Kidney (tissue), 14 donors: ENCODE data around the gene OR52L1. TPM values are rescaled to one million over a fixed set of nuclear protein-coding genes. Genes with fewer than 3 reads are reported as not detected.
"Not testable (repeated sequence)": the region's sequence is repeated elsewhere in the genome, so short reads cannot be mapped to it uniquely, and the experiment has no call there.

Source experiments
- DNase-seq, 5 donors: peaks; one replicate each; pipeline ENCODE4 v3.0.0-alpha.2; 2013 to 2020
- FAIRE-seq: peaks from 2 replicates; lab custom pipeline; 2012; peaks lifted over from hg19 to GRCh38; lab: Jason Lieb, UNC
- H3K27ac ChIP-seq, 2 donors: one replicate each; pipeline ENCODE4 v1.7.0; 2013; ENCODE audit warnings: low read depth in 2 of 2, low read length in 2 of 2, inconsistent platforms in 1 of 2
- H3K27me3 ChIP-seq: one replicate; pipeline ENCODE4 v1.7.1; 2013; ENCODE audit warnings: low read length, inconsistent platforms; ENCODE audit not compliant: control insufficient read depth, insufficient read depth
- H3K36me3 ChIP-seq, 3 donors: one replicate each; pipeline versions ENCODE4 v1.7.0 to v1.7.1; 2013; ENCODE audit warnings: low read length in 3 of 3, control low read depth in 1 of 3, inconsistent platforms in 1 of 3; ENCODE audit not compliant: insufficient read depth in 3 of 3, control insufficient read depth in 2 of 3
- H3K4me1 ChIP-seq, 3 donors: one replicate each; pipeline versions ENCODE4 v1.7.0 to v1.7.1; 2013; ENCODE audit warnings: low read length in 3 of 3, inconsistent platforms in 1 of 3, low read depth in 1 of 3; ENCODE audit not compliant: control insufficient read depth in 2 of 3, insufficient read depth in 2 of 3
- H3K4me3 ChIP-seq, 3 donors: one replicate each; pipeline versions ENCODE4 v1.7.0 to v1.8.1; 2013; ENCODE audit warnings: low read length in 3 of 3, control low read depth in 1 of 3, inconsistent platforms in 1 of 3
- H3K9ac ChIP-seq, 3 donors: one replicate each; pipeline versions ENCODE4 v1.7.0 to v1.7.1; 2013; ENCODE audit warnings: low read length in 3 of 3, control low read depth in 1 of 3, inconsistent platforms in 1 of 3
- H3K9me3 ChIP-seq, 3 donors: one replicate each; pipeline versions ENCODE4 v1.7.0 to v1.7.1; 2013; ENCODE audit warnings: low read length in 3 of 3, control low read depth in 1 of 3, inconsistent platforms in 1 of 3; ENCODE audit not compliant: control insufficient read depth in 2 of 3, insufficient read depth in 1 of 3
- CTCF ChIP-seq: IDR thresholded peaks from 3 replicates; pipeline ENCODE4 v1.5.1; 2012; ENCODE audit warnings: mild to moderate bottlenecking, moderate library complexity, borderline replicate concordance; ENCODE audit not compliant: insufficient read depth; ENCODE audit errors: extremely low read depth
- intact Hi-C: fragments of 100-400 bp; cut with DNase I; formaldehyde crosslinking; loops from one replicate; pipeline ENCODE4 v1.11.1; 2022
- polyA plus RNA-seq: library from polyadenylated mRNA; stranded (reverse); fragments of 350-450 nt; fragmentation: Illumina TruSeq; extraction: RNeasy Lipid Tissue Mini Kit (QIAGEN cat#74804); gene quantifications from one replicate; pipeline ENCODE4 v1.2.3, GENCODE V29; 2014; ENCODE audit warnings: low read depth, low replicate concordance; ENCODE audit not compliant: insufficient read depth
- total RNA-seq: library from RNA; stranded (reverse); fragmentation: NEBNext Ultra II Directional; extraction: Animal tissue kit (Norgen Biotek cat#: 25700); gene quantifications from one replicate; pipeline ENCODE4 v1.2.1, GENCODE V29; 2021
- donor health status: control.
- donor health status: control.
- donor health status: control.
- donor health status: control.
- donor health status: control.
- donor health status: DM: yes; HTN: yes; CAD: no.
- donor health status: Normal renal cell carcinoma (clear cell type).

The OR52L1 gene
- total and polyA plus RNA-seq, 2 donors from 2014 or later: not detected

- Histone ChIP-seq H3K9ac (no peak overlapping the region), H3K4me1 (no peaks in the 10 kb centered on the region), H3K36me3 (no peaks in the 10 kb centered on the region), H3K9me3 (peaks cover 0 to 13% (median 5%) of the 10 kb centered on the region in 3 donors), H3K27me3 (no peaks in the 10 kb centered on the region), H3K27ac (no peak overlapping the region), H3K4me3 (no peak overlapping the region)
- no peak for TF ChIP-seq CTCF
- intact Hi-C loops: no loop called here
- FAIRE-seq: no peak
- DNase-seq: no peak
Measured at GRCh38 chr11:5966958-5967357, 19.8 kb downstream of the OR52L1 start.

- DNase-seq, H3K27me3 ChIP-seq, H3K4me1 ChIP-seq, H3K27ac ChIP-seq, H3K4me3 ChIP-seq, FAIRE-seq, H3K36me3 ChIP-seq, H3K9ac ChIP-seq, intact Hi-C loops: not testable (repeated sequence)
- peaks cover 0 to 16% (median 7%) of the 10 kb centered on the region in 3 donors for H3K9me3 ChIP-seq
Measured at GRCh38 chr11:5960704-5961320, 26.0 kb downstream of the OR52L1 start.

GRCh38 chr11:5955586-5955985 lies 31.2 kb downstream of the OR52L1 start:
- TF ChIP-seq CTCF: no peak
- DNase-seq: no peak

GRCh38 chr11:5941951-5942350 lies 44.8 kb downstream of the OR52L1 start, which contains the start of gene OR56A3:
Gene OR56A3 (plus strand): TSS chr11:5942251. CDS start chr11:5947347, 5,096 bp downstream.
- intact Hi-C loops: no loop called here
- no peak within 1 kb of the TSS for H3K4me3 ChIP-seq
- H3K27ac ChIP-seq: no peak within 1 kb of the TSS
- no peaks in the 10 kb centered on the region for H3K4me1 ChIP-seq
- no peaks in the 10 kb centered on the region for H3K9me3 ChIP-seq
- no peaks in the 10 kb centered on the region for H3K36me3 ChIP-seq
- no peaks in the 10 kb centered on the region for H3K27me3 ChIP-seq
- TF ChIP-seq CTCF: no peak
- no peak within 1 kb of the TSS for H3K9ac ChIP-seq
- DNase-seq: no peak
- FAIRE-seq: no peak

More at GRCh38 chr11:5955586-5955985, 31.2 kb downstream of the OR52L1 start:
- no peak for FAIRE-seq
- no peaks in the 10 kb centered on the region for H3K4me1 ChIP-seq
- intact Hi-C loops: no loop called here
- H3K4me3 ChIP-seq: no peak overlapping the region
- H3K27ac ChIP-seq: no peak overlapping the region
- no peaks in the 10 kb centered on the region for H3K27me3 ChIP-seq
- H3K36me3 ChIP-seq: no peaks in the 10 kb centered on the region
- peaks cover 0 to 2% (median 0%) of the 10 kb centered on the region in 3 donors for H3K9me3 ChIP-seq
- H3K9ac ChIP-seq: no peak overlapping the region
